K562 (cell line): ENCODE data around the gene ATP6V0A1. TPM values are rescaled to one million over a fixed set of nuclear protein-coding genes. Genes with fewer than 3 reads are reported as not detected.

Experiments used
- ATAC-seq: fragments of 200-7000 bp; cut with Tn5 transposase; 3 replicates; pipeline ENCODE4 v1.9.1; 2020; ENCODE audit warnings: moderate library complexity
- BruUV-seq: library from RNA; stranded (reverse); fragments of 400-500 nt; replicated peaks from 2 replicates; lab custom pipeline; 2021; lab: Mats Ljungman, UMichigan
- CTCF ChIA-PET: fragments of 300-600 bp; formaldehyde crosslinking; extraction: SDS; loops from one replicate; lab custom pipeline; 2021; ENCODE audit warnings: low intra/inter-chr PET ratio; lab: Yijun Ruan, JAX
- POLR2A ChIA-PET: fragments of 300-600, 350-650 bp; sonication (Branson Sonifier 250); formaldehyde crosslinking; extraction: SDS; loops from one replicate; lab custom pipeline; 2021; ENCODE audit warnings: antibody characterized with exemption, inconsistent platforms; lab: Yijun Ruan, JAX
- DNase-seq, 4 experiments: peaks; one replicate each; pipeline versions ENCODE4 v3.0.0 to v3.0.0-alpha.2; 2011 to 2018; ENCODE audit warnings: low spot score in 3 of 4, mixed read lengths in 3 of 4; ENCODE audit errors: extremely low read depth in 1 of 4
- FAIRE-seq: peaks from 2 replicates; lab custom pipeline; 2011; peaks lifted over from hg19 to GRCh38; lab: Jason Lieb, UNC
- H2AFZ ChIP-seq: 2 replicates; pipeline ENCODE4 v1.6.0; 2011; ENCODE audit warnings: low read depth, low read length, control low read depth, inconsistent platforms
- H3K27ac ChIP-seq: fragments of 200-600 bp; 3 replicates; pipeline ENCODE4 v1.8.0; 2011; ENCODE audit warnings: low read depth, mild to moderate bottlenecking, control low read depth, inconsistent platforms, low read length, moderate library complexity, mixed read lengths; ENCODE audit errors: extremely low read depth
- H3K27me3 ChIP-seq, 2 experiments: fragments of 300-600 bp in 1 of 2; 2 replicates in 1 of 2; 3 replicates in 1 of 2; pipeline versions ENCODE4 v1.6.0 to v1.8.0; 2011; ENCODE audit warnings: inconsistent platforms in 2 of 2, low read length in 2 of 2, mild to moderate bottlenecking in 1 of 2, mixed read lengths in 1 of 2, moderate library complexity in 1 of 2; ENCODE audit not compliant: control insufficient read depth in 2 of 2, insufficient read depth in 2 of 2
- H3K36me3 ChIP-seq: fragments of 300-600 bp; 3 replicates; pipeline ENCODE4 v1.8.0; 2011; ENCODE audit warnings: mild to moderate bottlenecking, low read length, inconsistent platforms; ENCODE audit not compliant: control insufficient read depth, insufficient read depth
- H3K4me1 ChIP-seq, 2 experiments: fragments of 200-600 bp in 1 of 2; replicated peaks in 1 of 2; 2 replicates in 1 of 2; 3 replicates in 1 of 2; pipeline versions ENCODE4 v1.5.1 to v1.8.0; 2011; ENCODE audit warnings: inconsistent platforms in 2 of 2, low read length in 2 of 2, mild to moderate bottlenecking in 1 of 2, mixed read lengths in 1 of 2, moderate library complexity in 1 of 2; ENCODE audit not compliant: control insufficient read depth in 2 of 2, insufficient read depth in 2 of 2
- H3K4me2 ChIP-seq: 2 replicates; pipeline ENCODE4 v1.6.1; 2011; ENCODE audit warnings: low read length, control low read depth, inconsistent platforms, mixed read lengths; ENCODE audit not compliant: insufficient read depth
- H3K4me3 ChIP-seq: fragments of 200-600 bp; sonication (generic), shearing (Covaris generic); 2 replicates; pipeline ENCODE4 v1.5.1; 2016; ENCODE audit warnings: control low read depth, inconsistent platforms
- H3K79me2 ChIP-seq: fragments of 200-600 bp; 3 replicates; pipeline ENCODE4 v1.8.0; 2011; ENCODE audit warnings: low read length, inconsistent platforms; ENCODE audit not compliant: control insufficient read depth, insufficient read depth
- H3K9ac ChIP-seq, 2 experiments: 2 replicates each; pipeline versions ENCODE4 v1.6.0 to v1.6.1; 2011; ENCODE audit warnings: low read depth in 2 of 2, low read length in 2 of 2, control low read depth in 1 of 2, inconsistent platforms in 1 of 2, mild to moderate bottlenecking in 1 of 2, mixed read lengths in 1 of 2; ENCODE audit not compliant: insufficient read depth in 1 of 2
- H3K9me1 ChIP-seq: one replicate; pipeline ENCODE4 v1.6.0; 2011; ENCODE audit warnings: inconsistent platforms, mild to moderate bottlenecking, low read length, moderate library complexity; ENCODE audit not compliant: control insufficient read depth, insufficient read depth
- H3K9me3 ChIP-seq: replicated peaks from 2 replicates; pipeline ENCODE4 v1.5.1; 2011; ENCODE audit warnings: low read depth, low read length, inconsistent platforms; ENCODE audit not compliant: control insufficient read depth, insufficient read depth
- H4K20me1 ChIP-seq: replicated peaks from 2 replicates; pipeline ENCODE4 v1.6.1; 2011; ENCODE audit warnings: low read length, inconsistent platforms, mixed read lengths; ENCODE audit not compliant: control insufficient read depth, insufficient read depth
- CBX3 ChIP-seq, 2 experiments: IDR thresholded peaks; 1 replicate in 1 of 2; 2 replicates in 1 of 2; pipeline ENCODE4 v1.6.1; 2012; ENCODE audit warnings: inconsistent platforms in 2 of 2, low read length in 2 of 2, borderline replicate concordance in 1 of 2, control low read depth in 1 of 2
- CC2D1A ChIP-seq: fragments of 450-650 bp; IDR thresholded peaks from 2 replicates; pipeline ENCODE4 v1.6.1; 2017; ENCODE audit warnings: mild to moderate bottlenecking
- CHAMP1 ChIP-seq: fragments of 450-650 bp; IDR thresholded peaks from 2 replicates; pipeline ENCODE4 v1.6.1; 2016; ENCODE audit warnings: mild to moderate bottlenecking
- KDM2B ChIP-seq: fragments of 250-450 bp; sonication (Bioruptor Pico); IDR thresholded peaks from 2 replicates; pipeline ENCODE4 v1.8.0; 2021; ENCODE audit warnings: mild to moderate bottlenecking, moderate library complexity
- NFIX ChIP-seq: fragments of 250-450 bp; sonication (Bioruptor Pico); IDR thresholded peaks from 2 replicates; pipeline ENCODE4 v1.4.0; 2020; ENCODE audit warnings: low read depth, mild to moderate bottlenecking, moderate library complexity
- NFXL1 ChIP-seq: fragments of 450-650 bp; formaldehyde crosslinking; IDR thresholded peaks from 2 replicates; pipeline ENCODE4 v1.4.0; 2021; ENCODE audit warnings: mild to moderate bottlenecking
- POLR2AphosphoS2 ChIP-seq: IDR thresholded peaks from 2 replicates; pipeline ENCODE4 v1.6.1; 2012; ENCODE audit warnings: low read length, improper control_type of control experiment
- RNF219 ChIP-seq: fragments of 250-450 bp; sonication (Bioruptor Pico); IDR thresholded peaks from 2 replicates; pipeline ENCODE4 v1.5.0; 2022; ENCODE audit warnings: mild to moderate bottlenecking
- RUNX1 ChIP-seq: sonication (generic); IDR thresholded peaks from 2 replicates; pipeline ENCODE4 v1.6.1; 2016; ENCODE audit warnings: antibody characterized with exemption, low read depth
- U2AF1 ChIP-seq: fragments of 200-400 bp; formaldehyde crosslinking; optimal IDR thresholded peaks from 2 replicates; pipeline ENCODE3; 2017; ENCODE audit warnings: mild to moderate bottlenecking, low read depth, low read length, moderate library complexity
- ZBTB17 ChIP-seq: fragments of 450-650 bp; formaldehyde crosslinking; IDR thresholded peaks from 2 replicates; pipeline ENCODE4 v1.4.0; 2020; ENCODE audit warnings: mild to moderate bottlenecking
- ZBTB34 ChIP-seq: fragments of 250-450 bp; sonication (Bioruptor Pico); IDR thresholded peaks from 2 replicates; pipeline ENCODE4 v1.8.0; 2021; ENCODE audit warnings: mild to moderate bottlenecking, moderate library complexity
- ZNF24 ChIP-seq: fragments of 450-650 bp; IDR thresholded peaks from 2 replicates; pipeline ENCODE4 v1.6.1; 2016
- ZNF584 ChIP-seq: fragments of 200-800 bp; sonication (Bioruptor generic); IDR thresholded peaks from 2 replicates; pipeline ENCODE4 v1.6.1; 2016; ENCODE audit warnings: low read depth, mild to moderate bottlenecking, missing genetic modification characterization, missing compliant biosample characterization
- WGBS: fragments of 100-300 bp; shearing (Covaris generic); methylation state at CpG from one replicate; pipeline ENCODE4 v1.1.6; 2016; ENCODE audit warnings: low coverage, mixed read lengths; ENCODE audit not compliant: insufficient coverage; ENCODE audit errors: missing lambda C conversion rate; 5-methylcytosine and 5-hydroxymethylcytosine counted together
- in situ Hi-C: fragments of 300-500 bp; cut with MboI; formaldehyde crosslinking; loops from 4 replicates; pipeline ENCODE4 v1.15.0; 2018; ENCODE audit warnings: inconsistent platforms, mixed read lengths
- intact Hi-C: fragments of 100-400 bp; cut with micrococcal nuclease; formaldehyde crosslinking; loops from 2 replicates; pipeline ENCODE4 v1.14.2; 2022
- polyA plus RNA-seq, 8 experiments: library from polyadenylated mRNA; depleted of rRNA in 4 of 8; stranded (reverse) in 5 of 8; unstranded in 3 of 8; fragments of >200 nt; fragmentation: Nextera tagmentation in 2 of 8; fragmentation: Illumina TruSeq in 1 of 8; extraction: Ambion mirVana in 2 of 8; extraction: Trizol in 1 of 8; gene quantifications; 2 replicates each; pipeline versions ENCODE4 v1.2.1 to v1.2.3, GENCODE V29; 2011 to 2014; ENCODE audit warnings: inconsistent platforms in 1 of 8, missing spikeins in 1 of 8
- total RNA-seq, 7 experiments: library from RNA; depleted of rRNA in 6 of 7; stranded (reverse); fragments of >200 nt in 6 of 7; fragmentation: Illumina TruSeq in 2 of 7; extraction: Trizol in 2 of 7; gene quantifications; 2 replicates each; pipeline versions ENCODE4 v1.2.1 to v1.2.3, GENCODE V29; 2011 to 2021; ENCODE audit warnings: low replicate concordance in 1 of 7

ATP6V0A1 gene
- total and polyA plus RNA-seq, 9 of the 15 experiments (the other 6 are each of a cell fraction or from before 2014, with no cell fraction given), result 11.8 to 158 (median 75.5) TPM

- no peaks in the 10 kb centered on the region for H3K79me2 ChIP-seq
- POLR2A ChIA-PET, result no interaction called here
- peaks cover 25 to 59% of the 10 kb centered on the region in 2 experiments for H3K4me1 ChIP-seq
- no TSS peak for BruUV-seq
- H3K4me2 ChIP-seq, result no peak overlapping the region
- no peaks in the 10 kb centered on the region for H3K9me1 ChIP-seq
- TF ChIP-seq CHAMP1 (no peak), U2AF1 (no peak), NFXL1 (CRISPR knock-in tag) (no peak), KDM2B (no peak), RUNX1 (no peak), POLR2AphosphoS2 (no peak), CBX3 (IDR thresholded peaks at IDR 0.05; ENCODE audit: borderline replicate concordance in 1 of 2, low read length in 2 of 2) (no peak), ZBTB34 (CRISPR knock-in tag) (no peak), ZBTB17 (CRISPR knock-in tag) (no peak), ZNF584 (CRISPR knock-in tag) (no peak), CC2D1A (no peak), ZNF24 (no peak), RNF219 (no peak), NFIX (CRISPR knock-in tag) (no peak)
- CTCF ChIA-PET, result interaction anchor here (2.3 kb wide), 1 partner anchor 203 kb away, joined by 15 read pairs; no protein-coding TSS in a partner anchor
- intact Hi-C loops, result no loop called here
- peaks cover 25% of the 10 kb centered on the region; the same call in 2 of the 3 replicates for H3K36me3 ChIP-seq
- H3K27me3 ChIP-seq, result no peaks in the 10 kb centered on the region
- no peak for FAIRE-seq
- no peak for DNase-seq
- no peak overlapping the region for H3K9ac ChIP-seq
- no peak overlapping the region for H3K27ac ChIP-seq
- WGBS, result 86% methylated on average over 6 of the region's 6 CpGs
- H3K4me3 ChIP-seq, result no peak overlapping the region
- no peaks in the 10 kb centered on the region for H3K9me3 ChIP-seq
- in situ Hi-C loops, result loop anchor here (5.0 kb wide), 2 partner anchors 104 to 204 kb away; partner anchors contain the start of gene CAVIN1
- H2AFZ ChIP-seq, result no peak overlapping the region
- ATAC-seq, result no peak
- no peaks in the 10 kb centered on the region for H4K20me1 ChIP-seq
Observed at GRCh38 chr17:42526031-42526444, 67.4 kb downstream of the ATP6V0A1 start.
